Measurements from ENCODE around the gene NRDC.

Gene NRDC

GRCh38 chr1:51784997-51785421, 93.5 kb downstream of the NRDC start:
- DNase-seq (ENCODE audit: low read depth in 1 of 2, low spot score in 1 of 2): no peak

- DNase-seq (ENCODE audit: low read depth in 1 of 2, low spot score in 1 of 2): no peak
These were observed 97.6 kb downstream of the NRDC start for GRCh38 chr1:51780927-51781326.

- no peak for DNase-seq (ENCODE audit: low read depth in 1 of 2, low spot score in 1 of 2)
These were observed 102.1 kb downstream of the NRDC start for GRCh38 chr1:51776408-51776807.

GRCh38 chr1:51768971-51769588, 109.4 kb downstream of the NRDC start:
- no peak for DNase-seq (ENCODE audit: low read depth in 1 of 2, low spot score in 1 of 2)

- no peak for DNase-seq (ENCODE audit: low read depth in 1 of 2, low spot score in 1 of 2)
These were observed 117.2 kb downstream of the NRDC start for GRCh38 chr1:51761351-51761750.

GRCh38 chr1:51760872-51761271, 117.7 kb downstream of the NRDC start:
- no peak for DNase-seq (ENCODE audit: low read depth in 1 of 2, low spot score in 1 of 2)

DNA sequence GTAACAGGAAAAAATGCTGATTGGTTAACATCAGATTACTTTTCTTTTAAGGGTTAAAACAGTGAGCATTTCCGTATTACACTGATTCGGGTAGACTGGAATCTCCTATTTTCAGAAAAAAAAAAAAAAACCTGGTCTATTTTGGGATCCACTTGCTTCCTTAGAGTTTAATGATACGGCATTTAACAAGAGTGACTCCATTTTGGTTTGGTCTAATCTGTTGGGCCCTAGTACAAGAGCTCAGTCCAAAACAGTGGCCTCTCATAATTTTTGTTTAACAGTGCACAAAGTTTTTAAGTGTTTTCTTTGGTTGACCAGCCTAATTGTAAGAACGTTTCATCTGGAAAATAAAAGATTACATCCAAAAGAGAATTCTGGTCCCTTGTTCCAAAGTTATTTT, 120.2 kb downstream of the NRDC start:
- DNase-seq (ENCODE audit: low read depth in 1 of 2, low spot score in 1 of 2): no peak

DNA sequence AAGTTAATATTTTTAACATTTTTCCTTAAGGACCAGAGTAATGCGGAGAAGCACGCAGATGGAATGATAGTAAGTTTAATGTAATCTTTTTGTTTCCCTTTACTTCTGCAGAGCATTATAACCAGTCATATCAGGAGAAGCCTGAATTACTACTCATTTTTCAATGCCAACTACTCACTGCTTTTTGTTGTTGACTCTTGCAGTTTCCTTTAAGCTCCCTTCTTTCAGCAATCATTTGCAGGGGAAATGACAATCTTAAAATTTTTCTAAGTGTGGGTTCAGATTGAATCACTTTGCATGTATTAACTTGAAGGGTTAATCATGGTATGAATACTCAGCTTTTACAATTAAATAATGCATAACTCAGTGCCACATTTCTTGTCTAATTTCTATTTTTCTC, 122.2 kb downstream of the NRDC start:
- DNase-seq (ENCODE audit: low read depth in 1 of 2, low spot score in 1 of 2): no peak

GRCh38 chr1:51755437-51755836, 123.1 kb downstream of the NRDC start:
- no peak for DNase-seq (ENCODE audit: low read depth in 1 of 2, low spot score in 1 of 2)

- DNase-seq (ENCODE audit: low read depth in 1 of 2, low spot score in 1 of 2): no peak
These were observed 123.9 kb downstream of the NRDC start for GRCh38 chr1:51754666-51755065.

GRCh38 chr1:51753969-51754368, 124.6 kb downstream of the NRDC start:
- DNase-seq (ENCODE audit: low read depth in 1 of 2, low spot score in 1 of 2): no peak

DNA sequence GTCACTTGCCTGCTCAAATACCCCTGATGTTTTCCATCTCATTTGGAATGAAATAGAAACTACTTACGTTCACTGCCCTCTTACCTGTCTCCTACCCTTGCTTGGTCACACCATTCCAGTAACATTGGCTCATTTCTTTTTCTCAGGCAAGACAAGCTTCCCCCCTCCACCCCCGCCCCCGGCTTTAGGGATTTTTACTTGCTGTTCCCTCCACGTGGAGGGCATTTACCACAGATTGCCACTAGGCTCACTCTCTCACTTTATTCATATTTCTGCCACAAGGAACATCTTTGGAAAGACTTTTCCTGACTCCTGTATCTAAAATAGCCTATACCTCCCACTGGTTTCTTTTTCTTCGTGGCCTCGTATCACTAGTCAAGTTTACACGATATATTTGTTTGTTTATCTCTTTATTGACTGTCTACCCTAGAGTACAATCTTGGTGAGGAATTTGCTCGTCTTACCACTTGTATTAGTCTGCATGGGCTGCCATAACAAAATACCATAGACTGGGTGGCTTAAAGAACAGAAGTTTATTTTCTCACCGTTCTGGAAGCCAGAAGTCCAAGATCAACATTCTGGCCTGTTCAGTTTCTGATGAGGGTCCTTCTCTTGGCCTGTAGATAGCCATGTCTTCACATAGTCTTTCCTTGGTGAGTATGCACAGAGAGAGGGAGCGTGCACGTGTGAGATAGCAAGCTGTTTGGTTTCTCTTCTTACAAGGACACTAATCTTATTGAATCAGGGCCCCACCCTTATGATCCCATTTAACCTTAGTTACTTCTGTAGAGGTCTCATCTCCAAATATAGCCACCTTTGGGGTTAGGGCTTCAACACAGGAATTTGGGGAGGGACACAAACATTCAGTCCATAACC, 126.2 kb downstream of the NRDC start:
- DNase-seq (ENCODE audit: low read depth in 1 of 2, low spot score in 1 of 2): no peak

DNA sequence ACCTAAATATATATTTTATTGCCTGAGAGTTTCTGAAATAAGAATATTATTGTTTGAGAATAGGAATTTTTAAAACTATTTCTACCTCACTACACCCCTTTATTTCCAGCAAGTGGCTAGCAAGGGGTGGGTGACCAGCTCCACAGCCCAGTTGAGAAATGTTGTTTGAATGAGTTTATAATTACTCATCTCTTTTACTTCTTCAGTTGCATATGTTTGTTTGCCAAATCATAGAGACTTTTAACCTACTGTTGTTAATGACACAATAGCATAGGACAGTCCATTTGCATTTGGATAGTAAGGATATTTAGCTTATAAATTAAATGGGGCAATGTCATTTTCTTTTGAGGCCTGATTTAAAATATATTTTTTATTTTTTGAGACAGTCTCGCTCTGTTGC, 127.8 kb downstream of the NRDC start:
- no peak for DNase-seq (ENCODE audit: low read depth in 1 of 2, low spot score in 1 of 2)

GRCh38 chr1:51750218-51750617, 128.3 kb downstream of the NRDC start:
- DNase-seq (ENCODE audit: low read depth in 1 of 2, low spot score in 1 of 2): no peak

- no peak for DNase-seq (ENCODE audit: low read depth in 1 of 2, low spot score in 1 of 2)
These were observed 129.4 kb downstream of the NRDC start for GRCh38 chr1:51749151-51749550.

- no peak for DNase-seq (ENCODE audit: low read depth in 1 of 2, low spot score in 1 of 2)
These were observed 133.3 kb downstream of the NRDC start for GRCh38 chr1:51745304-51745570.

- DNase-seq (ENCODE audit: low read depth in 1 of 2, low spot score in 1 of 2): no peak
These were observed 133.8 kb downstream of the NRDC start for GRCh38 chr1:51744506-51745303.

- no peak for DNase-seq (ENCODE audit: low read depth in 1 of 2, low spot score in 1 of 2)
These were observed 137.3 kb downstream of the NRDC start for GRCh38 chr1:51741121-51741681.

GRCh38 chr1:51740652-51741051, 137.9 kb downstream of the NRDC start:
- DNase-seq (ENCODE audit: low read depth in 1 of 2, low spot score in 1 of 2): no peak

All from activated CD4-positive, alpha-beta T cell treated with anti-CD3 and anti-CD28 coated beads, Interleukin-2, amount 50 U/mL, for 24 hours (primary cell).